Fibroblast of mammary gland (primary cell): Measurements from ENCODE around the gene ZNF358.

Experiments
- DNase-seq: peaks from one replicate; pipeline ENCODE4 v3.0.0-alpha.2; 2010; ENCODE audit warnings: low read depth
- H3K4me3 ChIP-seq: 2 replicates; pipeline ENCODE4 v1.5.1; 2011; ENCODE audit warnings: low read depth, mild to moderate bottlenecking, low read length, moderate library complexity; ENCODE audit not compliant: control insufficient read depth
- CTCF ChIP-seq: conservative IDR thresholded peaks from 2 replicates; pipeline ENCODE4 v1.5.1; 2011; ENCODE audit warnings: low read depth, low read length, inconsistent platforms; ENCODE audit not compliant: control insufficient read depth, insufficient read depth

ZNF358 gene

GRCh38 chr19:7471696-7472615 is 43.9 kb upstream of the ZNF358 start:
- no peak for DNase-seq
- H3K4me3 ChIP-seq, result no peak overlapping the region
- no peak for TF ChIP-seq CTCF

GRCh38 chr19:7475665-7476064 is 40.2 kb upstream of the ZNF358 start:
- DNase-seq, result no peak
- no peak overlapping the region for H3K4me3 ChIP-seq
- no peak for TF ChIP-seq CTCF

DNA sequence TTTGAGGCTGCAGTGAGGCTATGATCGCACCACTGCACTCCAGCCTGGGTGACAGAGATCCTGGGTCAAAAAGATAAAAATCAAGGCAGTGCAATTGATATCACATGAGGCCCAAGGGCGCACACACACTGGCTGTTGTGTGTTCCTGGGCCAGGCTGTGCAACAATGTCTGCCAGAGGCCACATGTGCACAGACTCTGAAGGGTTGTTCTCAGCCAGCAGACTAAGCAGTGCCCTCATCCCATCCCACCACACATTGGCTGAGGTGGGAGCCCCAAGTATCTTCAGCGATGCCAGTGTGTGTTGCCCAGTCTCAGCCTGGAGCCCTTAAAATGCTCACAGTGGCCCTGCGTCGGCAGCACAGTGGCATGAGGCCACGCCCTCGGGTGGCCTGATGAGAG is 39.7 kb upstream of the ZNF358 start:
- H3K4me3 ChIP-seq, result no peak overlapping the region
- TF ChIP-seq CTCF, result no peak
- no peak for DNase-seq

- no peak overlapping the region for H3K4me3 ChIP-seq
- DNase-seq, result no peak
- TF ChIP-seq CTCF, result no peak
Observed at GRCh38 chr19:7476777-7477494, 39.0 kb upstream of the ZNF358 start.

- no peak for DNase-seq
- no peak overlapping the region for H3K4me3 ChIP-seq
- no peak for TF ChIP-seq CTCF
Observed at GRCh38 chr19:7477758-7478157, 38.1 kb upstream of the ZNF358 start.

- no peak overlapping the region for H3K4me3 ChIP-seq
- DNase-seq, result peak; percentile 21
- TF ChIP-seq CTCF, result no peak
Observed at GRCh38 chr19:7478173-7478842, 37.6 kb upstream of the ZNF358 start.
